Measurements from ENCODE around the gene WNK2.

- TF ChIP-seq CTCF (IDR thresholded peaks at IDR 0.05; ENCODE audit: extremely low read depth in 1 of 2, insufficient read depth in 1 of 2, low read depth in 1 of 2, low read length in 2 of 2): no peak
- TF ChIP-seq POLR2AphosphoS5 (IDR thresholded peaks at IDR 0.05; ENCODE audit: insufficient read depth, low read depth, low read length): no peak
- TF ChIP-seq JUN (IDR thresholded peaks at IDR 0.05; ENCODE audit: borderline replicate concordance, insufficient read depth, insufficient read length, low read depth): no peak
These were observed 73.9 kb downstream of the WNK2 start for GRCh38 chr9:93257808-93258331.

Measured in endothelial cell of umbilical vein (primary cell).